Renal cortex interstitium (tissue), 11 donors: ENCODE data around the gene GPAT3. TPM values are rescaled to one million over a fixed set of nuclear protein-coding genes. Genes with fewer than 3 reads are reported as not detected.
"Not testable (repeated sequence)": the region's sequence is repeated elsewhere in the genome, so short reads cannot be mapped to it uniquely, and the experiment has no call there.

Experiments used
- DNase-seq, 11 donors: peaks; one replicate each; pipeline ENCODE4 v3.0.0-alpha.2; 2013; ENCODE audit warnings: low read depth in 9 of 11, low spot score in 4 of 11; ENCODE audit errors: extremely low read depth in 1 of 11
- polyA plus RNA-seq, 3 donors: library from polyadenylated mRNA; unstranded; fragments of 120-200 nt; gene quantifications; one replicate each; pipeline ENCODE4 v1.2.1, GENCODE V29; 2013; ENCODE audit not compliant: insufficient read length in 3 of 3

GPAT3 gene
- polyA plus RNA-seq, 3 donors, result 13.4 to 37.0 (median 26.2) TPM

GRCh38 chr4:83618991-83619645, 83.2 kb downstream of the GPAT3 start:
- DNase-seq, result no peak

DNA sequence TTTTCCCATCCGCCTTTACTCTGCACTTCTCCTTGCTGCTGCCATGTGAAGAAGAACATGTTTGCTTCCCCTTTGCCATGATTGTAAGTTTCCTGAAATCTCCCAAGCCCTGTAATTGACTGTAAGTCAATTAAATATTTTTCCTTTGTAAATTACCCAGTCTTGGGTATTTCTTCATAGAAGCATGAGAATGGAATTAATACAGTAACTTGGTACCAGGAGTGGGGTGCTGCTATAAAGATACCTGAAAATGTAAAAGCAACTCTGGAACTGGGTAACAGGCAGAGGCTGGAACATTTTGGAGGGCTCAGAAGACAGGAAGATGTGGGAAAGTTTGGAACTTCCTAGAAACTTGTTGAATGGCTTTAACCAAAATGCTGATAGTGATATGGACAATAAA, 86.2 kb downstream of the GPAT3 start:
- not testable (repeated sequence) for DNase-seq

GRCh38 chr4:83625821-83626220, 89.9 kb downstream of the GPAT3 start:
- no peak for DNase-seq

GRCh38 chr4:83626245-83626836, 90.4 kb downstream of the GPAT3 start:
- DNase-seq, result no peak

- DNase-seq, result no peak
Measured at GRCh38 chr4:83629945-83630721, 94.2 kb downstream of the GPAT3 start.

- peak in 4 of 11 donors; percentile 40 to 66 (median 56) for DNase-seq
Measured at GRCh38 chr4:83631066-83631465, 95.2 kb downstream of the GPAT3 start.

DNA sequence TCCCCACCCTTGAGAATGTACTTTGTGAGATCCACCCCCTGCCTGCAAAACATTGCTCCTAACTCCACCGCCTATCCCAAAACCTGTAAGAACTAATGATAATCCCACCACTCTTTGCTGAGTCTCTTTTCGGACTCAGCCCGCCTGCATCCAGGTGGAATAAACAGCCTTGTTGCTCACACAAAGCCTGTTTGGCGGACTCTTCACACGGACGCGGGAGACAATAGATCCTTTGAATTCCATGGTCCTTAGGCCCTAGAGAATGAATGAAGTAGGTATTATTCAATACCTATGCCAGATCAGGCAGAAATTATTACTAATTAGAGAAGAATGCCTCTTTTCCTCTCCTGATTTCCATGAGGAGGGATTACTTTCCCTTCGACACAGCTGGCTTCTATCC, 101.0 kb downstream of the GPAT3 start:
- DNase-seq, result no peak

GRCh38 chr4:83639849-83640493, 104.1 kb downstream of the GPAT3 start:
- DNase-seq, result peak; percentile 57 to 80 (median 72)

GRCh38 chr4:83643036-83643435, 107.1 kb downstream of the GPAT3 start:
- no peak for DNase-seq

- DNase-seq, result peak; percentile 31 to 69 (median 52)
Measured at GRCh38 chr4:83644677-83645659, 109.1 kb downstream of the GPAT3 start.

GRCh38 chr4:83646538-83647239, 110.8 kb downstream of the GPAT3 start:
- no peak for DNase-seq

DNA sequence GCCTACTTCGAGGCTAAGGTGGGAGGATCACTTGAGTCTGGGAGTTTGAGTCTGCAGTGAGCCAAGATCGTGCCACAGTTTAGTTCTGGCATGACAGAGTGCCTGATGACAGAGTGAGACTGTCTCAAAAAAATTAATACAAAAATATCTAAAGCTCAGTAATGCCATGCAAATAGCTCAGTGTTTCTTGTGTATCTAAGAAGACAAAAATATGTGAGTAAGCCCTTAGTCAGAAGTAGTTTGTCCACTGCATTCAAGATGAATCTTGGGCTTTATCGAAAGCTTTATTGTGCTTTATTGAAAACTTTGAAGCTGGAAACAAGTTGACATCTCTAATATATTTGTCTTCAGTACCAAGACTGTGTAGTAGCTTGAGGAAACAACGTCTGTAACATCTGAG, 115.9 kb downstream of the GPAT3 start:
- no peak for DNase-seq

Other genes starting within 250 kb of the GPAT3 start
- 1 to 10 TPM; 1.2 to 3.0 (median 1.7) TPM for gene HPSE, start 201.3 kb upstream of the GPAT3 start, polyA plus RNA-seq
- 10 to 100 TPM; 14.6 to 18.0 (median 15.9) TPM for gene HELQ, start 80.3 kb upstream of the GPAT3 start, polyA plus RNA-seq
- gene MRPS18C, start 80.0 kb upstream of the GPAT3 start, polyA plus RNA-seq, result 10 to 100 TPM; 61.6 to 82.5 (median 66.8) TPM
- gene ABRAXAS1, start 51.0 kb upstream of the GPAT3 start, polyA plus RNA-seq, result 10 to 100 TPM; 23.8 to 33.8 (median 31.0) TPM